Glomerular visceral epithelial cell (primary cell): ENCODE data around the gene TMEM97.
"Not testable (repeated sequence)": the region's sequence is repeated elsewhere in the genome, so short reads cannot be mapped to it uniquely, and the experiment has no call there.

Experiments used
- DNase-seq: peaks from one replicate; pipeline ENCODE4 v3.0.0-alpha.2; 2016; ENCODE audit errors: extremely low spot score

Gene TMEM97

DNA sequence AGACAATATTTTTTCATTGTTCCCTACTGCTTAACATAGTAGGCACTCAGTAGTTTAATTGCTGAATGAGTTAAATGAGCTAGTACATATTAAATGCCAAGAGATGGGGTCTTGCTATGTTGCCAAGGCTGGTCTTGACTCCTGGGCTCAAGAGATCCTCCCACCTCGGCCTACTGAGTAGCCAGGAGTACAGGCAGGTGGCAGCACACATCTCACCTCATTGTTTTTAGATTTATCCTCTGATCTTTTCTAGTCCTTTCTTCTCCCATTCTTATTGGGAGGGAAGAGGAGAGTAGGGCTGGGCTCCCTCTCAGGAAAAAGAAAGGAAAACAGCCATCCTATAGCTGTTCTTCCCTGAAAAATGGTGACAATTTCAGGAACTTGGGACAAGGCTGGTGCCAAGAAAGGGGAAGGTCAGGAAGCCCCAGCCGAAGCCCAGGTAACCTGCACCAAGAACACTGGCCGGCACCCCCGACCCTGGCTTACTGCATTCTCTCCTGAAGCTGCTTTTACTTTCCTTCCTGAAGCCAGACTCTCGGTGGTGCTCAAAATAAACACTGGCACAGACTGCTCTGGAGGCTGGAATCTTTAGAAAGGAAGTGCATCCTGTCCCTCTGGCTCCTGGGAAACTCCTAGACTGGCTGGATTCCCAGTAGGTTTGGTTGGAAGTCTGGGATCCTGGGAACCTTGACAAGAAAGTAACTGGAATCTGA, 19.2 kb downstream of the TMEM97 start:
- DNase-seq = peak; percentile 58

- DNase-seq = not testable (repeated sequence)
Observed at GRCh38 chr17:28338769-28339212, 19.8 kb downstream of the TMEM97 start.

- no peak for DNase-seq
Observed at GRCh38 chr17:28339431-28339830, 20.4 kb downstream of the TMEM97 start.

DNA sequence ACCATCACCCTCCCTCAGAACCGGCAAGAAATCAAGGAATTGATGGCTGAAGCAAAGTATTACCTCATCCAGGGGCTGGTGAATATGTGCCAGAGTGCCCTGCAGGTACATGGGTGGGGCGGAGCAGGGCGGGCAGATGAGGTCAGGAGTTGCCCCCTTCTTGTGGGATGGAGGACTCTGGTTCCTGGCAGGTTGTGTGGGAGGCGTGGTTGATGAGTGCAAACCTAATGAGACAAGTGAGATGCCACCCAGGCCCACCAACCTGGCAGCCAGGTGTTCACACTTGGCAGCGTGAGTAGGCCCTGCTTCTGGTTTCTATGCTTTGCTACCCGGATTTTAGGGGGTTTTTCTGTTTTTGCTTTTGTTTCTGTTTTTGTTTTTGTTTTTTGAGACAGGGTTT, 21.4 kb downstream of the TMEM97 start:
- DNase-seq = no peak

- no peak for DNase-seq
Observed at GRCh38 chr17:28341516-28341915, 22.5 kb downstream of the TMEM97 start.

DNA sequence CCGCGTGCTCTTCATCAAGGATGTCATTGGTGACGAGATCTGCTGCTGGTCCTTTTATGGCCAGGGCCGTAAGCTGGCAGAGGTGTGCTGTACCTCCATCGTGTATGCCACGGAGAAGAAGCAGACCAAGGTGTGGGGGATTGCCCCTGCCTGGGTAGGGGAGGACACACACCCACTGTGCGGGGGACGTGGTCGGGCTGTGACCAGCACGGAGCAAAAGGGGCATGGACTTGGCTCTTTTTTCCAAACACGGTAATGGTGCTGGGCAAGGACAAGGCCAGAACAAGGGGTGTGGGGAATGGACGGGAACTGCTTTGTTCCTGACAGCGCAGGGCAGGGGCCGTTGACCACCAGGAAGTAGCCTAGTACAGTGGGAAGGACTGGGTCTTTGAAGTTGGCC, 23.3 kb downstream of the TMEM97 start:
- no peak for DNase-seq

- no peak for DNase-seq
Observed at GRCh38 chr17:28343491-28343932, 24.5 kb downstream of the TMEM97 start.

- DNase-seq = no peak
Observed at GRCh38 chr17:28344011-28344410, 25.0 kb downstream of the TMEM97 start.

DNA sequence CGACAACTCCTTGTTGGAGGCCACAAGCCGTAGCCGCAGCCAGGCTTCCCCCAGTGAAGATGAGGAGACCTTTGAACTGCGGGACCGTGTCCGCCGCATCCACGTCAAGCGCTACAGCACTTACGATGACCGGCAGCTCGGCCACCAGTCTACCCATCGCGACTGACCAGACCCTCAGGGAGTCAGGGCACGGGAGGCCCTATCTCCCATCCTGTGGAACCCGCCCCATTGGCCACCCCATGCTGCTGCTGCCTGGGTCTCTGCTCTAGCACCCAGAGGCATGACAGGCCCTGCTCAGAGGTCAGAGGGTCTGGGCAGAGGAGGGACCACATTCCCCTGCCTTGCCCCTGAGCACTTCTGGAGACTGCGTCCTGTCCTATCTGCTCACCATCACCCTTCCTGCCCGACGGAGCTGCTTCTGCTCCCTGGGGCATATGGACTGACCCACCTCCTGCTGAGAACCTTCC, 25.5 kb downstream of the TMEM97 start:
- no peak for DNase-seq

DNA sequence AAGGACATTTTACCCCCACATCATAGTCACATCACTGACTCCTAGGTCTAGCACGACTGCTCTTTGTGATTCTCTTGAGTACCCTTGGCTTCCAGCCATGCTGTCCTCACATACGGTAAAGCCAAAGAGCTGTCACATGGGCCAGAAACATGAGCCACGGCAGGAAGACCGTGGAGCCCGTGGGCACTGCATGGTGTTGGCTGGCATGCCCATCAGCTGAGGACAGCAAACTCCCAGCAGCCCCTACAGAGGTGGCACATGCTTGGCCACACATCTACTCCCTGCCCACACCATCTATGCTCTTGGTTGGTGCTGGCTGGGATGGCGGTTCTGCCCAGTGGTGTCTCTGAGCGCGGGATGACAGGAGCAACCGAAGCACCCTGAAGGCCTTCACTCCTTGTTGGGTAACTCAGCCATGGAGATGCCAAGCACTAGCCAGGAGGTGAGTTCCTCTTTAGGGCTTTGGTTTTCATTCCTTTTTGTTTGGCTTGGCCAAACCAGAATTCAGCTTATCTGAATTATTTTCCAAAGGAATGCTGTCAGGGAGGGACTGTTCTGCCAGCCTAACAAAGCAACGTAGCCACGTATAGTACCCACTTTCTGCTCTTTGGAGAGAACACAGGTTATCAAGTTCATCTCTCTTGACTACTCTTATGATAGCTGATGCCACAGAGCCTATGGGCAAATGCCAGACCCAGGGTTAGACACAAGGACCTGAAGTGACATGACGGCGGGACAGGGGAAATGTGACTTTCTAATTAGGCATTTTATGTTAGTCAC, 26.6 kb downstream of the TMEM97 start:
- DNase-seq = no peak

GRCh38 chr17:28346199-28346580, 27.2 kb downstream of the TMEM97 start:
- no peak for DNase-seq

DNA sequence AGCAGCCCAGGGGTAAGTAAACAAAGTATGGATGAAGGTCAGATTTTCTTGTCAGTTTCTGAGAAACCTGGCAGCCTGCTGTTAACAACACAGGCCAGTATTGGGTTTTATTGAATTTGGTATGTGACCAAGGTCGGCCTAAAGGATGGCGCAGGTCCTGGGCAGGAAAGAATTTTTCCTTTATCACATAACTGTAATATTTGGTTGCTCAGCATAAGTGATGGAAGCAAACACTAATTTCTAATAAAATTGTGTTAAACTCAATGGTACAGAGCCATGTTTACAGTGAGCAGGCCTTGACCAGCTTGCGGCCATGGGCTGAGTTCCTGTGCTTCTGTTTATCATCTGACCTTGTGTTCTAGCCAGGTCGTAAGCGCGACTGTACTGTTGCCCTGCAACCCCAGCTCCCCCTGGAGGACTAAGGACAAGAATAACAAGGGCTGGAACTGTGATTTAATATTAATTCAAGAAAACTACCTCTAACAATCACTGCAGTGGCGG, 27.8 kb downstream of the TMEM97 start:
- DNase-seq = no peak

GRCh38 chr17:28347261-28347891, 28.4 kb downstream of the TMEM97 start:
- peak; percentile 93 for DNase-seq

DNA sequence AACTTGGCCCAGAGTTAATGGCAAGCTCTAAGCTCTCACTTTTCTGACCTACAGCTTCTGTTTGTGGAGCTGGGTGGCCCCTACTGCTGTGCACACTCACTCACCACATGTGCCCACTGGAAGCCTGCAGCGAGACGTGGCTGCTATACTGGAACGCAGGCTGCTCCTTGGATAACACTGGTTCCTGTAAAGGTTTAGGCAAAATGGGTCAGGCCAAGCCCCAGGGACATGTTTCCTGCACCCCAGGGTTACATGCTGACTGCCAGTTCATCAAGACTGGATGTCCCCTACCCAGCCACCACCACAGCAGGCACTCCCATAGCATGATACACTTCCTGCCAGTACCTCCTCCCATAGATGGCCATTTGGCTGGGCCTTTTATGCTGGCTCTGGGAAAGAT, 30.0 kb downstream of the TMEM97 start:
- DNase-seq = no peak

- DNase-seq = no peak
Observed at GRCh38 chr17:28350271-28350670, 31.3 kb downstream of the TMEM97 start.

DNA sequence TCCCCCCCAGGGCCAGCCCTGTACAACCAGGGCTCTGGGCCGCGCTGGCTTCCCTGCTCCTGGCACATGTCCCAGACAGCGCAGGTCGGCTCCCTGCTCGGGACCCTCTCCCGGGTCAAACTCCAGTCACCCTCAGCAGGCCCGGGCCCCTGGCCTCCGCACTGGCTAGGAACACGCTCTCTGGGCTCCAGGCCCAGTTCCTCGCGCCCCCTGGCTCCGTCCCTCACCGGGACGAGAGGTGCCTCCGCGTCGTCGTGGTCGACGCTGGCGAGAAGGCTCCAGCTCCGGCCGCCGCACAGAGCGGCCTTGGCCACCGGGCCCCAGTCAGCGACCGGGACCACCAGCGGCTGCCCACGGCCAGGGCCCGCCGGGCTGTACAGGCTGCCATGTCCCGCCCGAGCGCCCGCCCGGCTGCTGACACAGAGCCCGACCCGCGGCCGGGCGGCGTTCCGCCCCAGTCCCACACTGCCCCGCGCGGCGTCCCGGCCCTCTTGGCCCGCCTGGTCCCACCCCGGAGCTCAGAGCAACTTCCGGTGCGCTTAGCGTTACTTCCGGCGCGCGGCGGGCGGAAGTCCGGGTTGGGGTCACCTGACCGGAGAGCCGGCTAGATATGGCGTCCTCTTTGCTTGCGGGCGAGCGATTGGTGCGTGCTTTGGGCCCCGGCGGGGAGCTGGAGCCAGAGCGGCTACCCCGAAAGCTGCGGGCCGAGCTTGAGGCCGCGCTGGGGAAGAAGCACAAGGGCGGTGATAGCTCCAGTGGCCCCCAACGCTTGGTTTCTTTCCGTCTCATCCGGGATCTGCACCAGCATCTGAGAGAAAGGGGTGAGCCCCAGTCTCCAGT, 38.3 kb downstream of the TMEM97 start, which contains the start of gene POLDIP2:
TSS of gene POLDIP2 (minus strand) at position 467 of the 840 bp plus-strand sequence. CDS start at position 388, 79 bp downstream.
- DNase-seq = peak; percentile 94

- DNase-seq = no peak
Observed at GRCh38 chr17:28357901-28358197, 38.8 kb downstream of the TMEM97 start.

- DNase-seq = no peak
Observed at GRCh38 chr17:28363186-28363585, 44.2 kb downstream of the TMEM97 start.

- DNase-seq = no peak
Observed at GRCh38 chr17:28363776-28364650, 45.0 kb downstream of the TMEM97 start.

- no peak for DNase-seq
Observed at GRCh38 chr17:28364665-28365363, 45.8 kb downstream of the TMEM97 start, which contains the start of gene SEBOX. TSS of gene SEBOX (minus strand) at chr17:28365199. CDS start at chr17:28365151, 48 bp downstream.
